T-cell (primary cell): ENCODE measurements around the gene PLIN3. TPM values are rescaled to one million over a fixed set of nuclear protein-coding genes. Genes with fewer than 3 reads are reported as not detected.
"Not testable (repeated sequence)": the region's sequence is repeated elsewhere in the genome, so short reads cannot be mapped to it uniquely, and the experiment has no call there.

Experiments used
- ATAC-seq, 4 experiments: fragments of 200-7000 bp in 3 of 4; fragments of 150-1000 bp in 1 of 4; cut with Tn5 transposase; replicated peaks in 1 of 4; 1 replicate in 3 of 4; 2 replicates in 1 of 4; pipeline ENCODE4 v1.10.0; 2021; ENCODE audit warnings: moderate library complexity in 3 of 4, mild to moderate bottlenecking in 2 of 4, moderate number of reproducible peaks in 1 of 4
- CTCF ChIA-PET, 2 donors: fragments of 300-600 bp; sonication (Branson Sonifier 250); formaldehyde crosslinking; loops; one replicate each; lab custom pipeline; 2022; ENCODE audit warnings: antibody characterized with exemption in 2 of 2; lab: Charles Lee
- POLR2A ChIA-PET, 2 donors: fragments of 300-600 bp; sonication (Branson Sonifier 250); formaldehyde crosslinking; loops; one replicate each; lab custom pipeline; 2022; ENCODE audit warnings: antibody characterized with exemption in 2 of 2; lab: Charles Lee
- DNase-seq, 35 experiments: peaks; one replicate each; pipeline versions ENCODE4 v3.0.0 to v3.0.0-alpha.2; 2013 to 2023
- H3K27ac ChIP-seq: one replicate; pipeline ENCODE4 v1.5.1; 2013; ENCODE audit warnings: low read length
- H3K27me3 ChIP-seq, 2 experiments: replicated peaks in 1 of 2; 1 replicate in 1 of 2; 2 replicates in 1 of 2; pipeline versions ENCODE4 v1.6.1 to v1.7.0; 2013; ENCODE audit warnings: low read length in 1 of 2, mixed read lengths in 1 of 2; ENCODE audit not compliant: control insufficient read depth in 2 of 2, insufficient read depth in 2 of 2; ENCODE audit errors: extremely low read depth in 1 of 2
- H3K36me3 ChIP-seq, 2 donors: 1 replicate in 1 of 2; 2 replicates in 1 of 2; pipeline versions ENCODE4 v1.6.1 to v1.7.0; 2013; ENCODE audit warnings: low read length in 1 of 2; ENCODE audit not compliant: control insufficient read depth in 2 of 2, insufficient read depth in 1 of 2; ENCODE audit errors: extremely low read depth in 1 of 2
- H3K4me1 ChIP-seq, 2 experiments: 1 replicate in 1 of 2; 2 replicates in 1 of 2; pipeline versions ENCODE4 v1.6.1 to v1.7.0; 2013; ENCODE audit warnings: low read length in 2 of 2, mixed read lengths in 1 of 2; ENCODE audit not compliant: insufficient read depth in 2 of 2, control insufficient read depth in 1 of 2; ENCODE audit errors: extremely low read depth in 1 of 2
- H3K4me3 ChIP-seq, 2 donors: 1 replicate in 1 of 2; 2 replicates in 1 of 2; pipeline versions ENCODE4 v1.5.1 to v1.7.0; 2013; ENCODE audit warnings: mild to moderate bottlenecking in 2 of 2, low read length in 1 of 2, moderate library complexity in 1 of 2; ENCODE audit not compliant: control insufficient read depth in 1 of 2; ENCODE audit errors: extremely low read depth in 1 of 2
- H3K9me3 ChIP-seq: 2 replicates; pipeline ENCODE4 v1.7.0; 2013
- H3K27ac Mint-ChIP-seq, 2 donors: one replicate each; pipeline ENCODE4 v1.8.0; 2020 to 2021; ENCODE audit warnings: mild to moderate bottlenecking in 2 of 2, mixed read lengths in 2 of 2
- H3K27me3 Mint-ChIP-seq, 2 donors: one replicate each; pipeline ENCODE4 v1.8.0; 2021 to 2022; ENCODE audit warnings: mixed read lengths in 2 of 2
- H3K36me3 Mint-ChIP-seq: one replicate; pipeline ENCODE4 v1.8.0; 2021; ENCODE audit warnings: mixed read lengths
- H3K4me1 Mint-ChIP-seq, 3 donors: one replicate each; pipeline ENCODE4 v1.8.0; 2020 to 2022; ENCODE audit warnings: mixed read lengths in 3 of 3, mild to moderate bottlenecking in 1 of 3
- H3K4me3 Mint-ChIP-seq, 3 donors: one replicate each; pipeline ENCODE4 v1.8.0; 2020 to 2022; ENCODE audit warnings: mild to moderate bottlenecking in 3 of 3, mixed read lengths in 3 of 3, moderate library complexity in 3 of 3
- H3K9me3 Mint-ChIP-seq, 3 donors: one replicate each; pipeline ENCODE4 v1.8.0; 2020 to 2022; ENCODE audit warnings: mixed read lengths in 3 of 3
- WGBS: methylation state at CpG from one replicate; pipeline ENCODE4 v1.1.5; 2013; ENCODE audit warnings: missing lambda C conversion rate; ENCODE audit not compliant: insufficient coverage; 5-methylcytosine and 5-hydroxymethylcytosine counted together
- total RNA-seq, 35 experiments: library from RNA in 6 of 35; stranded (reverse) in 6 of 35; fragments of 120-200 nt in 1 of 35; gene quantifications; one replicate each; pipeline versions ENCODE4 v1.2.1 to v1.2.4 and lab custom pipeline; 2013 to 2026

PLIN3 gene
- total RNA-seq, 5 donors from 2014 or later (not counting 1 experiment from before 2014, with no cell fraction given): 15.3 to 24.1 (median 21.8) TPM

DNA sequence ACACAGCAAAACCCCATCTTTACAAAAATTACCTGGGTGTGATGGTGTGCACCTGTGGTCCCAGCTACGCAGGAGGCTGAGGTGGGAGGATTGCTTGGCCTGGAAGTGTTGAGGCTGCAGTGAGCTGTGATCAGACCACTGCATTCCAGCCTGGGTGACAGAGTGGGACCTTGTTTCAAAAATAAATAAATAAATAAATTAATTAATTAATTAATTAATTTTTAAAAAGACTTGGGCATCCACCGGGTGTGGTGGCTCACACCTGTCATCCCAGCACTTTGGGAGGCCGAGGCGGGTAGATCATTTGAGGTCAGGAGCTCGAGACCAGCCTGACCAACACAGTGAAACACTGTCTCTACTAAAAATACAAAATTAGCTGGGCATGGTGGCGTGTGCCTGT is 62.3 kb downstream of the PLIN3 start:
- DNase-seq, ATAC-seq, H3K36me3 Mint-ChIP-seq, H3K27ac Mint-ChIP-seq, H3K4me1 Mint-ChIP-seq, H3K27me3 Mint-ChIP-seq, H3K9me3 Mint-ChIP-seq, H3K36me3 ChIP-seq, H3K4me3 Mint-ChIP-seq, H3K27me3 ChIP-seq, H3K9me3 ChIP-seq, H3K27ac ChIP-seq, H3K4me3 ChIP-seq, H3K4me1 ChIP-seq, POLR2A ChIA-PET: not testable (repeated sequence)
- no CpG with 5 or more reads among the region's 6 CpGs for WGBS
- CTCF ChIA-PET: interaction anchor here (0.5 to 1.5 kb wide), 5 partner anchors 50 to 130 kb away, joined by 3 to 4 read pairs (median 4); no protein-coding TSS in a partner anchor

DNA sequence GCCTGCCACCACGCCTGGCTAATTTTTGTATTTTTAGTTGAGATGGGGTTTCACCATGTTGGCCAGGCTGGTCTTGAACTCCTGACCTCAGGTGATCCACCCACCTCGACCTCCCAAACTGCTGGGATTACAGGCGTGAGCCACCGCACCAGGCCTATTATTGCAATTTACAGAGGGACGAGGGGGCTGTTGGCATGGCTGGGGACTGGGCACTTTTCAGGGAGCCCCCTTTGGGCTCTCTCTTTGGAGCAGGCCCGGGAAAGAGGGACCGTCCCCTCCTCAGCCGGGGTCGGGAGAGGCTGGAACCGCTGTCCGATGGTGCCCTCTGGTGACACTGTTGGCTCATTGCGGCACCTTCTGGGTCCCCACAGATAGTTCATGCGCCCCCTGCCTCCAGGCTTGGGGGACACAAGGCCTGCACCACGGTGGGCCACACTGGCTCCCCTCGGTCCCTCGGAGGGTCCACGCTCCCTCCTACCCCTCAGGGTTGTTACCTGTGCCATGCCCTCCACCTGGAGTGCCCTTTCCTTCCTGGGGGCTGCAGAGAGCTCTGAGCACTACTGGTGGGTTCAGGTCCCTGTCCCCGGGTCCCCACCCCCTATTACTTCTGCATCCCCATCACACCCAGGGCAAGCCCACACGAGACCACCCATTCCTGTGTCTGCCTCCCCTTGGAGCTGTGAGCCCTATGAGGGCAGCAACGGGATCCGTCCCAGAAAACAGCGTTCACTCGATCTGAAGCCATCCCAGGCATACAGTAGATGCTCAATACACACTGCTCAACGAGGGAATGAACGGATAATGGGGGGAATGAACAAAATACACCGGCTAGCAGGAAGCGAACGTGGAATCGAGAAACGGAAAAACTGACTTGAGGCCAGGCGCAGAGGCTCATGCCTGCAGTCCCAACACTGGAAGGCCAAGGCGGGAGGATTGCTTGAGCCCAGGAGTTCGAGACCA is 63.5 kb downstream of the PLIN3 start:
- peaks cover 2% of the 10 kb centered on the region for H3K36me3 Mint-ChIP-seq
- 59% methylated on average over 23 of the region's 33 CpGs for WGBS
- no peaks in the 10 kb centered on the region for H3K9me3 ChIP-seq
- DNase-seq (peak in 33 of 35 experiments; percentile 20 to 82 (median 52)), ATAC-seq (peak; percentile 77 to 96 (median 91))
- no peaks in the 10 kb centered on the region for H3K27me3 Mint-ChIP-seq
- H3K27me3 ChIP-seq: no peaks in the 10 kb centered on the region
- H3K4me1 Mint-ChIP-seq: no peaks in the 10 kb centered on the region
- H3K27ac ChIP-seq: no peak overlapping the region
- CTCF ChIA-PET: interaction anchor here (0.6 to 1.5 kb wide), 4 partner anchors 20 to 72 kb away, joined by 3 to 4 read pairs (median 3); no protein-coding TSS in a partner anchor
- H3K36me3 ChIP-seq: peaks cover 0 to 3% of the 10 kb centered on the region in 2 donors
- no peak overlapping the region for H3K4me3 ChIP-seq
- peaks cover 0 to 6% of the 10 kb centered on the region in 2 experiments for H3K4me1 ChIP-seq
- H3K4me3 Mint-ChIP-seq: no peak overlapping the region
- no peaks in the 10 kb centered on the region for H3K9me3 Mint-ChIP-seq
- no peak overlapping the region for H3K27ac Mint-ChIP-seq
- POLR2A ChIA-PET: no interaction called here

DNA sequence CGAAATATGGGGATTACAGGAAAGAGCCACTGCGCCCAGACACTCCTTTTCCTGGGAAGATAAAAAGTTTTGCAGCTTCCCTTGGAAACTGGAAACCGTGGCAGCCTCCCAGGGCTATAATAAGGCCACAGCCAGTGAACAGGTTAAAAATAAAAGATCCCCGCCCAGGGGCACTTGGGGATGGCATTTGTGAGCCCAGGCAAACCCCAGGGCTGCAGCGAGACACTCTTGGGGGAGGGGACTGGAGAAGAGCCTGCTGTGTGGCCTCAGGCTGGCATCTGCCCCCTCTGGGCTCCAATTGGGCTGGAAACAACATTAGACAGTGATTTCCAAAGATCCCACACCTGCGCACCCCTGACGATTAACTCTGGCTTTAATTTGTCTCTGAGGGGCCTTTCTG is 64.8 kb downstream of the PLIN3 start:
- Histone ChIP-seq H3K27ac (no peak overlapping the region), H3K4me3 (no peak overlapping the region), H3K36me3 (peaks cover 0 to 4% of the 10 kb centered on the region in 2 donors), H3K4me1 (peaks cover 0 to 6% of the 10 kb centered on the region in 2 experiments), H3K27me3 (no peaks in the 10 kb centered on the region), H3K9me3 (no peaks in the 10 kb centered on the region)
- DNase-seq (no peak), ATAC-seq (no peak)
- Mint-ChIP-seq H3K27ac (no peak overlapping the region), H3K4me3 (no peak overlapping the region), H3K27me3 (no peaks in the 10 kb centered on the region), H3K9me3 (no peaks in the 10 kb centered on the region), H3K4me1 (peaks cover 0 to 2% (median 0%) of the 10 kb centered on the region in 3 donors), H3K36me3 (peaks cover 7% of the 10 kb centered on the region)
- WGBS: 92% methylated on average over 7 of the region's 7 CpGs
- POLR2A ChIA-PET: no interaction called here
- CTCF ChIA-PET: no interaction called here

DNA sequence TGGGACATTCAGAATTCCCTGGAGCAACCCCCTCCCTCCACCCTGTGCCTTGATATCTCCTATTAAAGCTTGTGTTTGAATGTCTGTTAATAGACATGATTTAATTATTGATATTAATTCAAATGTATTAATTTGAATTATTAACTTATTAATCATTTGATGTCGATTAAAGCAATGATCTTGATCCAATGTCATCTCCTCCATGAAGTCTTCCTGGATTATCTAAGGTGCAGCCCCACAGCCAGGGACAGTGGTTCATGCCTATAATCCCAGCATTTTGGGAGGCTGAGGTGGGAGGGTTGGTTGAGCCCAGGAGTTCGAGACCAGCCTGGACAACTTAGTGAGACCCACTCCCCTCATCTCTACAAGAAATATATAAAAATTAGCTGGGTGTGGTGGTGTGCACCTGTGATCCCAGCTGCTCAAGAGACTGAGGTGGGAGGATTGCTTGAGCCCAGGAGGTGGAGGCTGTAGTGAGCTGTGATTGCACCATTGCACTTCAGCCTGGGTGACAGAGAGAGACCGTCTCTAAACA is 66.3 kb downstream of the PLIN3 start:
- Mint-ChIP-seq H3K36me3 (peaks cover 14% of the 10 kb centered on the region), H3K4me1 (peaks cover 8 to 9% (median 9%) of the 10 kb centered on the region in 3 donors), H3K9me3 (no peaks in the 10 kb centered on the region), H3K4me3 (no peak overlapping the region), H3K27ac (no peak overlapping the region), H3K27me3 (no peaks in the 10 kb centered on the region)
- Histone ChIP-seq H3K27me3 (no peaks in the 10 kb centered on the region), H3K36me3 (peaks cover 4 to 18% of the 10 kb centered on the region in 2 donors), H3K27ac (no peak overlapping the region), H3K4me1 (peaks cover 0 to 10% of the 10 kb centered on the region in 2 experiments), H3K4me3 (no peak overlapping the region), H3K9me3 (no peaks in the 10 kb centered on the region)
- ATAC-seq (no peak), DNase-seq (no peak)
- no CpG with 5 or more reads among the region's 3 CpGs for WGBS
- CTCF ChIA-PET: interaction anchor here in 1 of 2 donors (0.7 kb wide), 1 partner anchor 156 kb away, joined by 3 read pairs; no protein-coding TSS in a partner anchor
- POLR2A ChIA-PET: no interaction called here

DNA sequence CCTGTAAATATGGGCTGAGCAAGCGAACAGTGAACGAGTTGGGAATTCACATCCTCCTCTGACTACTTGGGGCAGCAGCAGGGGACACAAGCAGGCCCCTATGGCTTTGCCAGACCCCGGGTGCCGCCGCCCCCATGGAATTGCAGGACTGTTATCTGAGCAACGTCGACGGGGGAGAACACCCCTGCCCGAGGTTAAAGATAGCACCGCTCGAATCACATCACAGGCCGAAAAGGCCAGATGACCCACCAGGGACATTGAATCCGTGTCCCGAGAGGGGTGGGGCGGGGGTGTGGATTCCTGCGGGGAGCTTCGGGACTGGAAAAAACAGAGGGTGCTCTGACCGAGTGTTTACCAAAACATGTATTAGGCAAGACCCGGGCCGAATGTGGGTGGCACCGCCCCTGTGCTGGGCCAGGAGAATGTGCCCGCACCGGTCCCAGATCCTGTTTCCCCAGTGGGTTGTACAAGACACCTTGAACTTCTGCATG is 66.8 kb downstream of the PLIN3 start:
- 92% methylated on average over 20 of the region's 23 CpGs for WGBS
- H3K4me1 ChIP-seq: peaks cover 0 to 10% of the 10 kb centered on the region in 2 experiments
- no peaks in the 10 kb centered on the region for H3K27me3 Mint-ChIP-seq
- H3K27ac Mint-ChIP-seq: no peak overlapping the region
- peaks cover 10 to 12% (median 12%) of the 10 kb centered on the region in 3 donors for H3K4me1 Mint-ChIP-seq
- peaks cover 4 to 18% of the 10 kb centered on the region in 2 donors for H3K36me3 ChIP-seq
- ATAC-seq (no peak), DNase-seq (no peak)
- H3K4me3 Mint-ChIP-seq: no peak overlapping the region
- no peaks in the 10 kb centered on the region for H3K9me3 Mint-ChIP-seq
- no peaks in the 10 kb centered on the region for H3K27me3 ChIP-seq
- no peak overlapping the region for H3K4me3 ChIP-seq
- H3K27ac ChIP-seq: no peak overlapping the region
- H3K9me3 ChIP-seq: no peaks in the 10 kb centered on the region
- ChIA-PET CTCF (interaction anchor here in 1 of 2 donors (0.6 kb wide), 1 partner anchor 58 kb away, joined by 6 read pairs; no protein-coding TSS in a partner anchor), POLR2A (interaction anchor here in 1 of 2 donors (0.7 kb wide), 1 partner anchor 1038 kb away, joined by 3 read pairs; the partner anchor contains the start of gene MRPL54)
- peaks cover 14% of the 10 kb centered on the region for H3K36me3 Mint-ChIP-seq

DNA sequence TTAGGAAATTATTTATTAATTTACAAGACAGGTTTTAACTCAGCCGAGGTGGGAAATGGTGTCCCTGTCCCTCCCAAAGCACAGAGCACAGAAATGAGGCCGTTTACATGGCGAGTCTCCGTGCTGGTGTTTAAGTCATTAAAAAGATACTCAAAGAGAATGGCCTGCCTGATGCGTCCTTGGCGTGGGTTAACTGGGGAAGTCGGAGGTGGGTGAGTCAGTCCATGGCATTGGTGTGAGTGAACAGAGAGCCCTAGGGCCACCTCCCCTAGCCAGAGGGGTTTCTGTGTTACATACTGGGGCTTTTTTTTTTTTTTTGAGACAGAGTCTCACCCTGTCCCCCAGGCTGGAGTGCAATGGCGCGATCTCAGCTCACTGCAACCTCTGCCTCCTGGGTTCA is 72.1 kb downstream of the PLIN3 start:
- peaks cover 10 to 49% of the 10 kb centered on the region in 2 donors for H3K36me3 ChIP-seq
- no peak overlapping the region for H3K4me3 Mint-ChIP-seq
- H3K9me3 ChIP-seq: no peaks in the 10 kb centered on the region
- no peaks in the 10 kb centered on the region for H3K27me3 Mint-ChIP-seq
- peaks cover 3 to 44% of the 10 kb centered on the region in 2 experiments for H3K4me1 ChIP-seq
- no peaks in the 10 kb centered on the region for H3K27me3 ChIP-seq
- no CpG with 5 or more reads among the region's 9 CpGs for WGBS
- no peak for ATAC-seq
- no peak overlapping the region for H3K4me3 ChIP-seq
- POLR2A ChIA-PET: no interaction called here
- peaks cover 28% of the 10 kb centered on the region for H3K36me3 Mint-ChIP-seq
- no peaks in the 10 kb centered on the region for H3K9me3 Mint-ChIP-seq
- no peak overlapping the region for H3K27ac ChIP-seq
- CTCF ChIA-PET: no interaction called here
- H3K4me1 Mint-ChIP-seq: peaks cover 26 to 46% (median 44%) of the 10 kb centered on the region in 3 donors
- H3K27ac Mint-ChIP-seq: no peak overlapping the region
- DNase-seq: no peak
